ENCODE results near the gene CTBP2.
"Not testable (repeated sequence)": the region's sequence is repeated elsewhere in the genome, so short reads cannot be mapped to it uniquely, and the experiment has no call there.

The CTBP2 gene

DNA sequence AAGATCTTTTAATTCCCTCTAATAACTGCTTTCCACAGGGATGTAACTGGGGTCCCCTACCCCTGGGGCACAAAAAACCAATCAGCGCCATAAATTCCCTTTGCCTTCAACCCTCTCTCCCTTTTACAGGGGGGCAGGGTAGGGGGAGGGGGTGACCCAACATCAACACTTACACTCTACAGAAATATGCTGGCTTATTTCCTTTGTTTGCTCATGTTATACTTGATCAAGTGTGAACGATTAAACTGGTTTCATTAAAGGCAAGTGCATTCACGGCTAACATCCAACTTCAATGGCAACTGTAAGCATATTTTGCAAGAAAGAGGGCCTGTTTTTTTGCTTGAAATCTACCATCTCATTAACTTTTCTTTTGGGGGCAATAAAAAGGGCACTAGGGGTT is 2.9 kb downstream of the CTBP2 start:
- no peak for DNase-seq

DNA sequence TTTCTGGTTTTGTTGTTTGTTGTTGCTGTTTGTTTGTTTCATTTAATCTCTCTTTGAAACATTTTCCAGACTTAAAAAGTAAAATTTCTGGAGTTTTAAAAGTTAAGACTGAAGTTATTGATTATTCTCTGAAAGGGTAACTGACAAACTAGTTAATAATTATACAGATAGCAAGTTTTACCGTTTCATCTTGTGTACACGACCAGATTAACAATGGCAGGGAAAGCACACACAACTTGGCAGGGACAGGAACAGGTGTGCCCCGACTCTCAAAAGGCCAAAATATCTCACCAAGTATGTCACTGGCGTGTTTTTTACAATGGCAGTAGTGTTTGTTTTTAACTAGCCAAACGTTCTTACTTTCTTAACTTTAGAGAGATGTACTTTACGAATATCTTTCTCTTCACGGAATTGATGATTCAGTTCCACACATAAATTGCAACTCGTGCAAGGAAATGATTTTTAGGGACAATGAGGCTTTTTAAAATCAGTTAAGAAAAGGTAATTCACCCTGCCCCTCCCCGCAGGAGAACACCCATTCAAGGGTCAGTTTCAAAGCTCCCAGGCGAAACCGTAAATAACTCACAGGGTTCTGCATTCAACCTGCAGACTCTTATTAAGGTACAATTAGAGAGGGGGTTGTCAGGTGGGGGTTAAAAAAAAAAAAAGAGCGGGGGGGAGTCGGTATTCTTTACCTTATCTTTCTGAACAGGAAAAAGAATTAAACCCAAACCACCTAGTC is 3.5 kb downstream of the CTBP2 start:
- no peak for DNase-seq

DNA sequence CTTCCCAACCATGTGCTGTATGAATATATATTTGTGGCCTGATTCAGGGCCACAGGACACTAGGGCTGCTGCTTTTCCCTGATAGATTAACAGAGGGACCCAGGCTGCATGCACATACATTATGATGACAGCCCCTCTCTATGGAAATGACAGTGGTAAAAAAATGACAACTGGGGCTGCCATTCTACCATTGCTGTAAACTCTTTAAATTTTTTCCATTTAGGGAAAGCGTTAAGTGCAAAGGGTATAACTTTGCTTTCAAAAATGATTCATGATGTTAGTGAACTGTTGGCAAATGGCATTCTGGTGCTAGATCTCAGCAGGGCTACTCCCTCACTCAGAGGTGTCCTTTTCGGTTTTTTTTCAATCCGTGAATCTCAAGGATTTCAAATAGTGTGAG is 4.2 kb downstream of the CTBP2 start:
- DNase-seq, result no peak

DNA sequence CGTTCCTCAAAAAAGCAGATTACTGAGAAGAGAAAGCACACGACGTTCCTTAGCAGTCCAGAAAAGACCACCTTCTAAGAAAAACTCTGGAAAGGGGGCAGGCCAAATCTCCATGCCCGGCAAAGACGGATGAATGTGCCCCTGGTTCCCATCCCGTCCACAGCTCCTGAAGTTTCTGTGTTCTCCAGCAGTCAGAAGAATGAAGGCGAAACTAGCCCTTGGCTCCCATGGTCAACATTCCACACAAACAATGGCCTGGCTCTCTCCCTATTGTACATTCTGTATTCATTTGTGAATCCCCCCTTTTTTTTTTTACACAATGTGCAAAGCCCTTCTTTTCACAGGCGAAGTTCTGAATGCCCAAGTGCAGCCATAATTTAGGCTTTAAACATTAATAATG is 5.3 kb downstream of the CTBP2 start:
- DNase-seq, result no peak

DNA sequence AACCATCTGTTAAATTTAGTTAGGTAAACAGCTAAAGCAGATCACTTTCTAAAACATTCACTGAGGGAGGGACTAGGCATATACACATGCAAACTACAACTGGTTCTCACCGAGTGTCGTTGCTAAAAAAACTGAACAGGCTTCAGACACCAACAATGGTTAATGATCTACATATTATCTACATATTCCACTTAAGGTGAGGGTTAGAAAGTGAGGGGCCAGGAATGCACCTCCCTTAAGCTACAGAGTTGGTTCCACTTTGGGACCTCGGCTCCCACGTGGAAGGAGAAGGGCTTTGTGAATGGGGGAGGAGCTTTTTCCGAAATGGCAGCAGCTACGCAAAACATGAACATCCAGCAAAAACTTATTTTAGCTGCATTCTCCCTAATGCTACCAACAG is 5.8 kb downstream of the CTBP2 start:
- DNase-seq, result no peak

DNA sequence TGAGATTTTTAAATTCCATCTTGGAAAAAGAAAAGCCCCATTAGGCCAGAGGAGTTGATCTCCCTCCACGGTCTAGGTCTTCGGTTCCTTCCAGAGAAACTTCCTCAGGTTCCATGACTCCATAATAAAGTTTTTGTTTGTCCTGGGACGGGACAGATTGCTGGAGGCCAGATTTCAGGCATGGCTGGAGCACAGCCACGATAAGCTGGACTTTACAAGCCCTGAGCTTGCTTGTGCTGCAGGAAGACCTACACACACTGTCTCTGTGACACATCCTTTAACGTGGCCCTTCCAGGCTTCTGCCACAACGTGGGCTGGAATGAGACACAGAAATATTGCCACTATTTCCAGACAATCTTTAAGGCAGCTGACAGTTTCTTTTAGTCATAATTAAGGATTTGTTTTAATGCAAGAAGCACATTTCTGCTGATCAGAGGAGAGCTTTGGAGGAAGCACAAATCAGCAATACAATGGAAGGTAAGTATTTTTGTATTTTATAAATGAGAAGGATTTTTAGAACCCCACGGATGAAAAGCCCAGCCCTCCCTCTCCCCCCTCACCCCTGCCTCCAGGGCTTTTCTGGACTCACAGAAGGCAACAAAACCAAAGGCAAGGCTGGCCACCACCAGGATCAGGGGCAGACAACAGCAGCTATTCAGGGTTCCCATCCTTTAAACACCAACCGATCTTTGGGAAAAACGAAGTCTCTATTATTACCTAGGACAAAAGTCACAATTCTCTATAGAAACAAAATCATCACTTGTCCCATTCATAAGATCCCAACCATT is 6.5 kb downstream of the CTBP2 start:
- no peak for DNase-seq

DNA sequence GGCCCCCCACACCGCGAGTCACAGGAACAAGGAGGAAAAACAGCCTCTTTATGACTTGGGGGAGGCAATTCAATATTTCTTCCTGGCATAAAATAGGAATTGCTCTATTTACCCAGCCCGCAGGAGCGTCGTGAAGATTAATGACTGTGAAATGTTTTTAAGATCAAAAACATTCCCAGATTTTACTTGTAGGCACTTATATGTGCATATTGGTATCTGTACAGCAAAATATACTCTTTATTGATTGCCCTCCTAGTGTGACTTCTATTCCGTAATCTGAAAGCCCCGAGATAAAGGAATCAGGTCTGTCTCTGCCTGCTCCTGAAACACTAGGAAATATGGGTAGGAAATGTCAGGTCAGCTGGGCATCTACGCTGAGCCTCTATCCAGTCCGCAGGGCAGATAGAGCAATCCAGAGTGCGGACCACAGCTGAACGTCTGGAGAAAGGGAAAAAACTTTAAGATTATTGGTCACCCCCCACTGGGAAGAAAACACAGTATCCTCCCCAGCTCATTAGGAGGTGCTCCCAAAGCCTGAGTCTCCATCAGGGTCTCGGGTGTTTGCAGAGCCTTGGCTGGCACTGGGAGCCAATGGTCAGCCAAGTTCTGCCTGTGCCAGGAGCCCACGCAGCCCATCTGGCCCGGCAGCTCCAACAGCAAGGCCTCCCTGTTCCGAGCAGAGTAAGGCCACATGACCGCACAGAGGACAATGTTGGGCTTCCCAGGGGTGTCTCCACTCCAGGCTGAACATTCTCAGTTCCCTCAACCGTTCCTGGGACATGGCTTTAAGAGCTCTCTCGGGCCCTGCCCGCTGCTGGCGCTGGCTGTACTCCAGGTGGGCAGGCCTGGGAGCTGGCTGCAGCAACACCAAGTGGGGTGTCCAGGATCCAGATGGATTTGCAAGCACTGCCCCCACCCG is 7.7 kb downstream of the CTBP2 start:
- no peak for DNase-seq

DNA sequence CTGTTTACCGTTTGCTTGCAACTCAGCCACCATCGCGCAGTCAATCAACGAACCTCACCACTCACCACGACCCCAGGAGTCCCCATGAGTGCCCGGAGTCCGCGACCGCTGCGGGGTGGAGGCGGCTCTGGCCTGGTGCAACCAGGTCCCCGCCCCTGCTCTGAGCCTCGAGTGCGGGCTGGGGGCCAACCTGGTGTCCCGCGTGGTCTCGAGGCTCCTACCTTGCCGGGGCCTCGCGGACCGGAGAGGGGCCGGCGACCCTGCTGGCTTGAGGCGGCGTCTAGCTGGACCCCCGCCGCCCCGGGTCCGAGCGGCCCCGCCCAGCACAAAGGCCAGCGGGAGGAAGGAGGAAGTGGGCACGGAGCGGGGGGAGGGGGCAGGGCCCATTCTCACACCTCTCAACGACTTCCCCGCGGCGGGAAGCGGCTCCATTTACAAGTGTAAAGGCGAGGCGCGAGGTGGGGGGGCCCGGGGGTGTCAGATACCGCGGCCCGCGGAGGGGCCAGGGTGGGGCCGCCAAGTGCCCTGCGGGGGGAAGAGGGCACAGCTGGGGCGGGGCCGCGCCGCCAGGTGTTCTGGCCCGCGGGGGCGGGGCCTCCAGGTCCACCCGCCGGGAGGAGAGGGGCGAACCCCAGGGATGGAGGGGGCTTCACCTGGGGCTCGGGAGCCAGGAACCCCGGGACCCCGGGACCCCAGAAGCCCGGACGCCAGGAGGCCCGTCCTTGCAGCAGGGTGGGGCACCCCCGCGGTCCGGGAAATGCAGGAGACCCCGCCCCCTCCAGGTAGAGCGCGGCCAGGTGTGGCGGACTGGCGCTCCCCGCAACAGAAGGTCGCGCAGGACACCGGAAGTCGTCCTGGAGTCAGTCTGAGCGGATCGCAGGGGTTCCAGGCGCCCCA is 8.6 kb downstream of the CTBP2 start:
- peak; percentile 22 to 35 for DNase-seq

DNA sequence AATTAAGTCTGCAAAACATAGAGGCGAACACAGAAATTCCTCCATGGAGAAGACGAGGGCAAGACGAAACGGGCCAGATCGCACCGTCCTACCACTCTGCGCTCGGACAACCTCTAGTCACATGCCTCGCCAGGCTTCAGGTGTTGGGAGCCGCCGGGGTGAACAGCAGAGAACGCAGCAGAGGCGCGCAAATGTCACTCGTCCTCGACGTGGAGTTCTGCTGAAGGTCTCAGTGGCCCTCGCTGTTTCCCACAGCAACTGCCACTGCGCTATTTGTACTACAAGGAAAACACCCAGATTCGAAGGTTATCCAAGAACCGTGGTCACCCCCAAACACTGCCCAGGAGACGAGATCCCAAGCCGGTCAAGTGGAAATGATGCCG is 9.2 kb downstream of the CTBP2 start:
- no peak for DNase-seq

DNA sequence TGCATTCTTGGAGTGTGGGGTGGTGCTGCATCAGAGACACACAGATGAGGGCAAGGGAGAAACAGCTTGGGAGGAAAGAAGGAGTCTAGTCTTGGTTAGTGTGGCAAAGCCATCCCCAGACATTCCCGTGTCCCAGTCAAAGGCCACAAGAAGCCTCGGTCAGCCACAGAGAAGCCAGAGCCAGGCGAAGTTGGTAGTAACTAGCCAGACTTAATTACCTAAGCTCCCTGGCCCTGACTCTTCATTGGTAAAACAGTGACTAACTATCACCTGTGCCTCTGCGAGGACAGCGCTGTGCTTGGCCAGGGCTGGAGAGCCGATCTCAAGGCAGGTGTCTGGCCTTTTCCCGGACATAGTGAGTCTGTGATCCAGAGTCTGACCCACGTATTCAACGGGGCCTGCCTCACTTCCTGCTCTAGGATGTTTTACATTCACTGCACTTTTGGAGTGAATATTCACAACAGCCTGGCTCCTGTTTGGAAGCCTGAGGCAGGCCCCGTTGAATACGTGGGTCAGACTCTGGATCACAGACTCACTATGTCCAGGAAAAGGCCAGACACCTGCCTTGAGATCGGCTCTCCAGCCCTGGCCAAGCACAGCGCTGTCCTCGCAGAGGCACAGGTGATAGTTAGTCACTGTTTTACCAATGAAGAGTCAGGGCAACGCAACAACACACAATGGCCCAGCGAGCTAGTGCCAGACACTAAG is 9.8 kb downstream of the CTBP2 start:
- DNase-seq, result not testable (repeated sequence)

DNA sequence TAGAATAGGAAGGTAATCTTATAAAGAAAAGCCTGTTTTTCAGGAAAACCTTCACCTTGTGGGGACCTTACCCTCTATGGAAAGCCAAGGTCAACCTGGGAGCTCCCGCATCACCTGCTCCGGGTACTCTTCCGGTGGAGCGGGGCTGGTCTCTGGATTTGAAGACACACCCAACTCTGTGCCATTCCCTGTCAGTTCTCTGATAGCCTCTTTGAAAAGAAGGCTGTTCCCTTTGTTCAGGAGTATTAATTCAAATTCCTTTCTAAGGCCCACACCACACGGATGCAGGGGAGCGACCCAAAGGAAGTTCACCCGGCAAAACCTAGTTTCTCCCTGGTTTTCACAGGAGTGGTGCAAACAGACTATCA is 10.7 kb downstream of the CTBP2 start:
- no peak for DNase-seq

DNA sequence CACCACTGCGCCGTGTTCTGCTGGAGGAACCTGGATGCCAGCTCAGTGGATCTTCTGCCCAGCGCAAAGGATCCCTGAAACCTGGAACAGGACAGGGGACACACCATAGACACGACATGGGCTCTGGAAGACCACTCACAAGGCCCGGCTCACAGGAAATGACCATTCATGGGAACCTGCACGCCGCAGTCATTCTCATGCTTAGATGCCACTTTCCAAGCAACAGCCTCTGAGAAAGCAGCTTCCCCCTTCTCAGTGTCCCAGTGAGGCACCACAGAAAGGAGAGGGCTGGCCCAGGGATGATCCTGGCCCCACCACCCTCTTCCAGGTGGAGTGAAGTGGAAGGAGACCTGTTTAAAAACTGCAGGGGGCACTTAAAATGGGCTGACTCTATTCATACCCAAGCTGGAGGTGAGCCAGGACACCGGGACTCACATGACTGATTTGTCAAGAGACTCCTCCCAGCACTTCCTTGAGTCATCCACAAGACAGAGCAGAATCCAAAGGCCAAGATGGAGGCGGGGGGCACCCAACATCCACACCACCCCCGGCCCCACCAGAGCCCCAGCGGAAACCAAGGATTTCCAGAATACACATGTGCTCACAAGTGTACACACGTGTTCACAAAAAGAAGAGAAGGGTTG is 11.2 kb downstream of the CTBP2 start:
- peak in 1 of 2 donors; percentile 31 for DNase-seq

DNA sequence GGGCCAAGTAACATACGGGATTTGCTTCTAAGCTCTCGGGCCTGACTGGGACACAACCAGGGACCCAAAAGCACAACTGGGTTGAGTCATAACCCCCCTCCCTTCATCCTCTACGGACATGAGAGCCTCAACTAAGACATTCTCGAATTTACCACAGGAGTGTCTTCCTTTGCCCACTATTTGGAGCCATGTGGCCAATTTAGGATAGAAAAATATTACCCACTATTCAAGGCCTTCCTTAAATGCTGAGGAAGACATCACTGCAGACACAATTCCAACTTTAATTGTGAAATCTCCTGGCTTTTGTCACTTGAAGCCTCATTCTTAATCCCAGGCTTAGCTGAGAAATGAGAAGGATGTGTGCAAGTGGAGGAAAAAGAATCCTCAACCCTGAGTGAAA is 11.8 kb downstream of the CTBP2 start:
- no peak for DNase-seq

DNA sequence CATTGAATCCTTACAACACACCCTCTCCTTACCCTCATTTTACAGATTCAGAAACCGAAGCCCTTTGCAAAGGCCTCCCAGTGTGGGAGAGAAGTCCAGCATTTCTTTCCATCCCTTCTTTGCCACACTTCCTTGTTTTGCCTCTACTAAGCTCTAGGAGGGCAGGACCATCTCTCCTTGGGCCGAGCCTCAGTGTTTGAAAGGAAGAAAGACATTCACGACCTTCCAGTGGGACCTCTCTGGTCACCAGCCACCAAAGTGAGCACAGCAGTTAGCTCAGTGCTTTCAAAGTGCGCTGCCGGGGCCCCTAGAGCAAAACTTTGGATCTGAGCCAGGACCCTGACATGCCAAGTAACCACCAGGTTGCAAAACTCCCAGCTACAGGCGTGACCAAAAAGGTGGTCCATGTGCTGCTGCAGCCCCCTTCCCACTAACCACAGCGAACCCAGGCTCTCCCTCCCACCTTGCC is 12.4 kb downstream of the CTBP2 start:
- DNase-seq, result no peak

DNA sequence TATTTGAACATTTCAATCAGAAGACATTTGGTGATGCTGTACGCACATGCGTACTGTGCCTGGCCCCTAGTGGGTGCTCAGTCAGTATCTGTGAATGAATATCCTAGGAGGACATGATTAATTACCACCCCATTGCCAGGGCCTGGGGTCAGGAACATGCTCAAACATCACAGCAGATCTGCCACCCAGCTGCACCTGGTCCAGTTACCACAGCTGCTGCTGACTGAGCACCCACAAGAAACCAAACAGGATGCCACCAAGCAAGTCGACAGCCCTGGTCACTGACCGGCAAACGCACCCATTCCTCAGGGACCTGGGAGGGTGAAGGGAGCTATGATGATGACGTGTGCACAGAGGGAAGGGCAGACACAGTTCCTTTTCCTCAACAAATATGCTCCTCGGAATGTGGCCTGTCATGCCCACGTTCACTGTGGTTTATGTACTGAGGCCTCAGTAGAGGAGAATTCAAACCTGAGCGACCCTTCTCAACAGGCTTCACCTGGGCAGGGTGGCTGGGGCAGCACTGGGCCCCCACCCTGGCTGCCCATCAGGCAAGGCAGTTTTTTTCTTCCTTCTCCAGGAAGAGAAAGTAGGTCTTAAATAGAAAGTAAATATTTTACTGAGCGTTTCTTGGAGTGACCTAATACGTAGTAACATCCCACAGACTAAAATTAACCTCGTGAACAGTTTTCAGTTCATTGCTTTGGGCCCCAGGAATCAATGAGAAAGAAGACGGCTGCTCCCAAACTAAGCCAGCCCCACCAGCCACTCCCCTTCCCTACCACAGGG is 13.4 kb downstream of the CTBP2 start:
- DNase-seq, result peak in 1 of 2 donors; percentile 21

DNA sequence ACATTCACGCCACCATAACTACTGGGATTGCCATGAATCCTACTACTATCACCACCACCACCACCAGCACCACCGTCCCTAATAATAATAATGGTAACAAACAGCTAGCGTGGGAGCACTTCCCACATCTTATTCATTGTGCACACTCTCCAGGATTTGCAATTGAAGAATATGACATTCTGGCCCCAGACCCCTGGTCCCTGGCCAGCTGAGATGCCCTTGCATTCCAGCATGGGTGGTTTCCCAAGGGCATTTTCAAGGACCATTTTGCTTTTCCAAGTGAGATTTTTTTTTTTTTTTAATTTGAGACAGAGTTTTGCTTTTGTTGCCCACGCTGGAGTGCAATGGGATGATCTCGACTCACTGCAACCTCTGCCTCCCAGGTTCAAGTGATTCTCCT is 14.7 kb downstream of the CTBP2 start:
- DNase-seq, result no peak

DNA sequence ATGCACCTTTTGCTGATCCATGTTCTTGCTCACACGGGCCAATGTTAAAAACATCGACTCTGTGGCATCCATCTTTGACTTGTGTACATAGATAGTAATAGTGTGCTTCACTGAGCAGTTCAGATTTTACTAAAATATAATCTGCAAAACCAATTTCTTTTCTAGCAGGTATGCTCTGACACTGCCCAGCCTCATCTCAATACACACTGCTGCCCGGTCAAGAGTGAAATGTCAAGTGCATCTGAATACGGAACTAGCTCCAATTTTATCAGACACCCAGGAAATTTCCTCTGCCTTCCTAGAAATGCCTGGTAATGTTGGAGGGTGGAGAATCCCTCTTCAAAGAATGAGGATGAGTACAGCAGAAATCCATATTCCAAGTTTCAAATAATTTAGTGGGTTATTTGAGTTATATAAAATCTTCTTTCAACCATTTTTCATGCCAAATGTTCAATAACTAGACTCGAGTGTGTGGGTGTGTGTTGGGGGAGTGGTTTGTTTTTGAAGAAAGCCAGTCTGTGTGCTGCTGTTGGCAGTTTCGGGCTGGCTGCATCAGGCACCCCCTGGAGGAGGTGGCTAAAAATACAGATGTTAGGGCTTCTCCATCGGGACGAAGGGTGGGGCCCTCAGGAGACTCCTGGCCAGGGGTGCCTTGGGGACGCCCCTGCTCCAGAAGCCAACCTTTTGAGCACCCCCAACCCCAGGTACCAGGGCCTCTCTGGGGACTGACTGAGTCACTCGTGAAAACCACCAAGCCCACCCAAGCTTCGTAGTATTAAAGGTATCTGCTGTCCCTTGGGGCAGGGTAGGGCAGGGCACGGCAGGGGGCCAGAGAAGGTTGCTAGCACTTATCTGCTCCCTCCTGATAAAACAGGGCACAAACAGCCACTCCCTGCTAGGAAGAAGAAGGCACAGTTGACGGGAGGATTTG is 15.4 kb downstream of the CTBP2 start:
- no peak for DNase-seq

DNA sequence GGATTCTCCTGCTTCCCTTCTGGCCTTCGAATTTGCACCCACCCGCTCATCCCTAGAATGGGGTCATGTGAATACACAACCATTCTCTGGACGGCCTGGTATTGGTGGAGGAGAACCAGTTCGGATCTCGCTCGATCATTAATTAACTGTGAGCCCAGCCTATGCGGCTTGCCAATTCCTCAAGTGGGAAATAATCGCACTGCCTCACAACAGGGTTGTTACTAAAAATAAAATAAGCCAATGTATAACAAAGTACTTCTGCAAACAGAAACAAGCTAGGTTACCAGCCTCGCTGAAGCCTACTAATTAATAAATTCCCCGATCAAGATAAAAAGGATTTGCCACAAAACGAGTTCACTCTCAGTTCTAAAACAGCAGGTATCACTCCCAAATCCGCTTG is 16.2 kb downstream of the CTBP2 start:
- DNase-seq, result no peak

DNA sequence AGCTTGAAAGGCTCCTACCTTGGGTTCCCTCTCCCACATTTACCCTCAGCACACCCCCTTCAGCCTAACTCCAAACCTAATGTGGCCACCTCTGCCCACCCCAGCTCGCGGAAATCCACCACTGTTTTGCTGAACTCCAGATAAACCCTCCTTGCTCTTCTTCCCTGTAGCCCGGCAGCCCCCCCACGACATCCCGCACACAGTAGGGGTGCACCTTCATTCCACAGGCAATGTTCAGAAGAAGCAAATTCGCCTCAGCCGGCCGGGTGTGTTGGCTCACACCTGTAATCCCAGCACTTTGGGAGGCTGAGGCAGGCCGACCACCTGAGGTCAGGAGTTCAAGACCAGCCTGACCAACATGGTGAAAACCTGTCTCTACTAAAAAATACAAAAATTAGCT is 17.4 kb downstream of the CTBP2 start:
- no peak for DNase-seq
